Measurements from ENCODE around the gene RAPGEF6.

GRCh38 chr5:131595088-131596033 is 39.7 kb downstream of the RAPGEF6 start:
- TF ChIP-seq GATA2 (IDR thresholded peaks at IDR 0.05; ENCODE audit: low read depth, low read length) (no peak), GATA3 (IDR thresholded peaks at IDR 0.05; ENCODE audit: low read depth, low read length) (no peak)
